HCT116 (cell line): Measurements from ENCODE around the gene TAS1R2. TPM values are rescaled to one million over a fixed set of nuclear protein-coding genes. Genes with fewer than 3 reads are reported as not detected.

Experiments used
- ATAC-seq: fragments of 200-7000 bp; cut with Tn5 transposase; 2 replicates; pipeline ENCODE4 v1.9.1; 2020; ENCODE audit warnings: mild to moderate bottlenecking, moderate library complexity
- BruUV-seq: library from RNA; stranded (reverse); fragments of 400-500 nt; replicated peaks from 2 replicates; lab custom pipeline; 2021; lab: Mats Ljungman, UMichigan
- CTCF ChIA-PET: fragments of 300-600 bp; sonication (Branson Sonifier 250); formaldehyde crosslinking; loops from one replicate; lab custom pipeline; 2021; ENCODE audit warnings: antibody characterized with exemption; lab: Charles Lee
- POLR2A ChIA-PET: fragments of 300-600, 350-600 bp; sonication (Branson Sonifier 250); formaldehyde crosslinking; loops from one replicate; lab custom pipeline; 2021; ENCODE audit warnings: antibody characterized with exemption; lab: Charles Lee
- RAD21 ChIA-PET, 2 experiments: fragments of 300-600 bp; sonication (Branson Sonifier 250); formaldehyde crosslinking; loops; one replicate each; lab custom pipeline; 2023; ENCODE audit warnings: low total read pairs in 2 of 2; ENCODE audit not compliant: uncharacterized antibody in 2 of 2, unreplicated experiment in 2 of 2, low non-redundant PET in 1 of 2; lab: Charles Lee
- DNase-seq: peaks from one replicate; pipeline ENCODE4 v3.0.0-alpha.2; 2010; ENCODE audit warnings: low read depth, low spot score
- H2AFZ ChIP-seq: fragments of 200-600 bp; shearing (Covaris generic), sonication (generic); 2 replicates; pipeline ENCODE4 v1.6.1; 2017; ENCODE audit warnings: low read depth, mixed run types, mixed read lengths, antibody characterized with exemption, low read length; ENCODE audit not compliant: poor library complexity, severe bottlenecking
- H3K27ac ChIP-seq: 2 replicates; pipeline ENCODE4 v1.5.1; 2012; ENCODE audit warnings: low read depth, low read length
- H3K27me3 ChIP-seq: fragments of 200-600 bp; sonication (generic); 2 replicates; pipeline ENCODE4 v1.6.1; 2016; ENCODE audit warnings: mixed run types, low read length, mixed read lengths; ENCODE audit not compliant: insufficient read depth
- H3K36me3 ChIP-seq, 2 experiments: fragments of 200-500 bp in 1 of 2; fragments of 200-600 bp in 1 of 2; sonication (Bioruptor generic) in 1 of 2; sonication (generic) in 1 of 2; 2 replicates each; pipeline versions ENCODE4 v1.5.1 to v1.6.1; 2014 to 2016; ENCODE audit warnings: low read length in 2 of 2, inconsistent platforms in 1 of 2, mixed read lengths in 1 of 2, mixed run types in 1 of 2; ENCODE audit not compliant: insufficient read depth in 2 of 2, control insufficient read depth in 1 of 2
- H3K4me1 ChIP-seq, 2 experiments: fragments of 200-600 bp in 1 of 2; sonication (generic) in 1 of 2; 2 replicates each; pipeline versions ENCODE4 v1.5.1 to v1.6.1; 2012 to 2017; ENCODE audit warnings: low read length in 2 of 2, inconsistent platforms in 1 of 2, mild to moderate bottlenecking in 1 of 2, mixed read lengths in 1 of 2, mixed run types in 1 of 2, moderate library complexity in 1 of 2; ENCODE audit not compliant: insufficient read depth in 2 of 2, control insufficient read depth in 1 of 2
- H3K4me2 ChIP-seq: fragments of 200-600 bp; sonication (generic); 2 replicates; pipeline ENCODE4 v1.6.1; 2017; ENCODE audit warnings: mixed run types, low read length, mixed read lengths
- H3K4me3 ChIP-seq, 2 experiments: fragments of 200-600 bp in 1 of 2; sonication (generic) in 1 of 2; replicated peaks in 1 of 2; 2 replicates each; pipeline ENCODE4 v1.5.1; 2011 to 2016; ENCODE audit warnings: low read length in 2 of 2, control low read depth in 1 of 2, low read depth in 1 of 2, mild to moderate bottlenecking in 1 of 2, mixed read lengths in 1 of 2, mixed run types in 1 of 2
- H3K79me2 ChIP-seq: fragments of 200-600 bp; sonication (generic); 2 replicates; pipeline ENCODE4 v1.6.1; 2017; ENCODE audit warnings: mild to moderate bottlenecking, mixed run types, low read length, moderate library complexity, mixed read lengths; ENCODE audit not compliant: insufficient read depth
- H3K9ac ChIP-seq: fragments of 200-600 bp; sonication (generic); 2 replicates; pipeline ENCODE4 v1.6.1; 2016; ENCODE audit warnings: low read length, mixed read lengths
- H3K9me2 ChIP-seq: fragments of 200-600 bp; sonication (generic), shearing (Covaris generic); 2 replicates; pipeline ENCODE4 v1.6.1; 2017; ENCODE audit warnings: mixed run types, mild to moderate bottlenecking, moderate library complexity; ENCODE audit not compliant: insufficient read depth
- H3K9me3 ChIP-seq, 2 experiments: fragments of 200-500 bp in 1 of 2; fragments of 200-600 bp in 1 of 2; sonication (Bioruptor generic) in 1 of 2; sonication (generic) in 1 of 2; 2 replicates each; pipeline ENCODE4 v1.6.1; 2014 to 2017; ENCODE audit warnings: low read length in 2 of 2, mixed read lengths in 2 of 2, inconsistent platforms in 1 of 2, low read depth in 1 of 2, mild to moderate bottlenecking in 1 of 2, mixed run types in 1 of 2, moderate library complexity in 1 of 2; ENCODE audit not compliant: control insufficient read depth in 1 of 2, insufficient read depth in 1 of 2
- H4K20me1 ChIP-seq: fragments of 200-600 bp; sonication (generic), shearing (Covaris generic); 2 replicates; pipeline ENCODE4 v1.6.1; 2017; ENCODE audit warnings: mixed run types, mild to moderate bottlenecking, moderate library complexity; ENCODE audit not compliant: insufficient read depth
- ATF3 ChIP-seq: IDR thresholded peaks from 2 replicates; pipeline ENCODE4 v1.6.1; 2012
- EGR1 ChIP-seq: IDR thresholded peaks from 2 replicates; pipeline ENCODE4 v1.6.1; 2012; ENCODE audit warnings: low read depth
- ELF1 ChIP-seq: IDR thresholded peaks from 2 replicates; pipeline ENCODE4 v1.6.1; 2012; ENCODE audit warnings: low read depth, borderline replicate concordance
- EZH2phosphoT487 ChIP-seq: fragments of 200-600 bp; IDR thresholded peaks from 2 replicates; pipeline ENCODE4 v1.6.1; 2018; ENCODE audit warnings: antibody characterized with exemption, borderline replicate concordance
- FOSL1 ChIP-seq: IDR thresholded peaks from 2 replicates; pipeline ENCODE4 v1.6.1; 2012; ENCODE audit warnings: low read depth
- JUND ChIP-seq: IDR thresholded peaks from 2 replicates; pipeline ENCODE4 v1.6.1; 2012
- MAX ChIP-seq: IDR thresholded peaks from 2 replicates; pipeline ENCODE4 v1.6.1; 2012
- POLR2A ChIP-seq: IDR thresholded peaks from 2 replicates; pipeline ENCODE4 v1.7.0; 2011; ENCODE audit warnings: borderline replicate concordance; ENCODE audit not compliant: insufficient read depth, insufficient read length; ENCODE audit errors: extremely low read depth
- POLR2AphosphoS5 ChIP-seq: IDR thresholded peaks from 2 replicates; pipeline ENCODE4 v1.6.1; 2011; ENCODE audit warnings: mild to moderate bottlenecking, low read depth, low read length, moderate library complexity
- RAD21 ChIP-seq: IDR thresholded peaks from 2 replicates; pipeline ENCODE4 v1.6.1; 2012; ENCODE audit warnings: low read depth, mild to moderate bottlenecking
- ZBTB33 ChIP-seq: IDR thresholded peaks from 2 replicates; pipeline ENCODE4 v1.6.1; 2011; ENCODE audit warnings: mild to moderate bottlenecking, low read length, moderate library complexity; ENCODE audit not compliant: insufficient replicate concordance; ENCODE audit errors: extremely low read depth
- ZNF274 ChIP-seq: fragments of 200-500 bp; sonication (Bioruptor generic); IDR thresholded peaks from 2 replicates; pipeline ENCODE4 v1.6.1; 2014; ENCODE audit warnings: mild to moderate bottlenecking, low read depth, low read length, inconsistent platforms
- intact Hi-C: fragments of 100-400 bp; cut with micrococcal nuclease; formaldehyde crosslinking; loops from 2 replicates; pipeline ENCODE4 v1.10.0; 2022
- total RNA-seq: library from RNA; stranded (reverse); gene quantifications from one replicate; pipeline ENCODE4 v1.2.1, GENCODE V29; 2021; ENCODE audit not compliant: unreplicated experiment

TAS1R2 gene
- total RNA-seq, 1 experiment from 2014 or later, result not detected

GRCh38 chr1:18901147-18901951 lies 41.9 kb upstream of the TAS1R2 start:
- no peaks in the 10 kb centered on the region for H3K79me2 ChIP-seq
- peaks cover 12 to 18% of the 10 kb centered on the region in 2 experiments for H3K4me1 ChIP-seq
- no peak for ATAC-seq
- intact Hi-C loops, result loop anchor here (5.0 to 10.0 kb wide), 2 partner anchors 111 to 753 kb away; no protein-coding TSS in a partner anchor
- H2AFZ ChIP-seq, result no peak overlapping the region
- H3K27ac ChIP-seq, result no peak overlapping the region
- H3K36me3 ChIP-seq, result no peaks in the 10 kb centered on the region
- ChIA-PET POLR2A (no interaction called here), CTCF (interaction anchor here (1.9 kb wide), 1 partner anchor 304 kb away, joined by 8 read pairs; no protein-coding TSS in a partner anchor), RAD21 (no interaction called here)
- H3K27me3 ChIP-seq, result no peaks in the 10 kb centered on the region
- H3K9me3 ChIP-seq, result no peaks in the 10 kb centered on the region
- DNase-seq, result no peak
- peak overlapping the region; percentile 75 for H3K9ac ChIP-seq
- TF ChIP-seq ATF3, result no peak
- BruUV-seq, result TSS peak; percentile 39
- peak overlapping the region; percentile 69 to 81 for H3K4me3 ChIP-seq
- H3K9me2 ChIP-seq, result no peaks in the 10 kb centered on the region
- H4K20me1 ChIP-seq, result no peaks in the 10 kb centered on the region
- H3K4me2 ChIP-seq, result peak overlapping the region; percentile 78

DNA sequence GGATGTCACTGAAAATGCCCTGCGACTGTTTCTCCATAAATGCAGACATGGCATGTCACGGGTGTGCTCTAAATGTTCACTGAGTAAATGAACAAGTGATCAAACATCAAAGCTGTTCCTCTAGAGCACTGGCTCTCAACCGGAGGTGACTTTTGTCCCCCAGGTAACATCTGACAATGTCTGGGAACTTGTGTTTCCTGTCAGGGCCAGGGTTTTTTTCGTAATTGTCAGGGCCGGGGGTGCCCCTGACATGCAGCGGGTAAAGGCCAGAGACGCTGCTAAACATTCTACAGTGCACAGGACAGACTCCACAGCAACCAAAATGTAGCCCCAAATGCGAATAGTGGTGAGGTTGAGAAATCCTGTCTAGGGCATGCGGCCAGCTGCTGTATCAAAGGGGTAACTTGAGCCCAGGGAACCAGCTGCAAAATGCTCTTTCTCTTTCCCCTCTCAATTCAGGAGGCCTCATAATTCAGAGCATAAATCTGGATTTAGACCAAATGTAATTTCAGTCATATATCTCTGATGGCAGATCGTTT lies 40.9 kb upstream of the TAS1R2 start:
- no peak for ATAC-seq
- H3K27me3 ChIP-seq, result no peaks in the 10 kb centered on the region
- H3K4me1 ChIP-seq, result peaks cover 12 to 18% of the 10 kb centered on the region in 2 experiments
- no peaks in the 10 kb centered on the region for H3K9me2 ChIP-seq
- no peak overlapping the region for H3K9ac ChIP-seq
- no peaks in the 10 kb centered on the region for H3K36me3 ChIP-seq
- intact Hi-C loops, result loop anchor here (5.0 to 10.0 kb wide), 2 partner anchors 112 to 754 kb away; no protein-coding TSS in a partner anchor
- POLR2A ChIA-PET, result no interaction called here
- H3K79me2 ChIP-seq, result no peaks in the 10 kb centered on the region
- H3K4me2 ChIP-seq, result no peak overlapping the region
- no peak overlapping the region for H2AFZ ChIP-seq
- no peak overlapping the region for H3K4me3 ChIP-seq
- TF ChIP-seq ELF1 (no peak), EGR1 (no peak), ZBTB33 (no peak), EZH2phosphoT487 (no peak), ATF3 (no peak), ZNF274 (no peak), MAX (no peak), POLR2A (no peak), POLR2AphosphoS5 (no peak), FOSL1 (no peak), RAD21 (no peak), JUND (no peak)
- RAD21 ChIA-PET, result no interaction called here
- H3K9me3 ChIP-seq, result no peaks in the 10 kb centered on the region
- no peak for DNase-seq
- no peak overlapping the region for H3K27ac ChIP-seq
- CTCF ChIA-PET, result interaction anchor here (1.4 to 1.9 kb wide), 2 partner anchors 13 to 303 kb away, joined by 4 to 8 read pairs; no protein-coding TSS in a partner anchor
- no peaks in the 10 kb centered on the region for H4K20me1 ChIP-seq
- BruUV-seq, result no TSS peak
